ENCODE results near the gene KCNT1. TPM values are rescaled to one million over a fixed set of nuclear protein-coding genes. Genes with fewer than 3 reads are reported as not detected.

The KCNT1 gene
- total and polyA plus RNA-seq, 5 donors: 0.17 to 1.1 (median 0.26) TPM; not detected in 1

GRCh38 chr9:135777623-135778177 is 75.7 kb downstream of the KCNT1 start:
- H3K4me1 ChIP-seq (ENCODE audit: control insufficient read depth, insufficient read depth, low read length): no peaks in the 10 kb centered on the region
- no peak overlapping the region for H3K27ac ChIP-seq (ENCODE audit: low read length)
- DNase-seq: no peak
- intact Hi-C loops (cut with DNase I): no loop called here
- ATAC-seq: no peak
- H3K9me3 ChIP-seq (ENCODE audit: control insufficient read depth, low read length): no peaks in the 10 kb centered on the region
- H3K27me3 ChIP-seq (ENCODE audit: control insufficient read depth, insufficient read depth): no peaks in the 10 kb centered on the region
- H3K4me3 ChIP-seq (ENCODE audit: low read length): no peak overlapping the region

GRCh38 chr9:135778421-135778820 is 76.4 kb downstream of the KCNT1 start:
- no peak for ATAC-seq
- Histone ChIP-seq H3K4me3 (ENCODE audit: low read length) (no peak overlapping the region), H3K4me1 (ENCODE audit: control insufficient read depth, insufficient read depth, low read length) (no peaks in the 10 kb centered on the region), H3K27me3 (ENCODE audit: control insufficient read depth, insufficient read depth) (no peaks in the 10 kb centered on the region), H3K27ac (ENCODE audit: low read length) (no peak overlapping the region), H3K9me3 (ENCODE audit: control insufficient read depth, low read length) (no peaks in the 10 kb centered on the region)
- 95% methylated on average over 19 of the region's 19 CpGs for WGBS
- peak in 1 of 3 donors; percentile 62 for DNase-seq
- intact Hi-C loops (cut with DNase I): no loop called here

- no peak for ATAC-seq
- H3K27ac ChIP-seq (ENCODE audit: low read length): no peak overlapping the region
- intact Hi-C loops (cut with DNase I): no loop called here
- 85% methylated on average over 14 of the region's 14 CpGs for WGBS
- DNase-seq: no peak
- no peaks in the 10 kb centered on the region for H3K4me1 ChIP-seq (ENCODE audit: control insufficient read depth, insufficient read depth, low read length)
- no peak overlapping the region for H3K4me3 ChIP-seq (ENCODE audit: low read length)
- no peaks in the 10 kb centered on the region for H3K9me3 ChIP-seq (ENCODE audit: control insufficient read depth, low read length)
- no peaks in the 10 kb centered on the region for H3K27me3 ChIP-seq (ENCODE audit: control insufficient read depth, insufficient read depth)
Observed at GRCh38 chr9:135779571-135779970, 77.6 kb downstream of the KCNT1 start.

GRCh38 chr9:135780086-135780485 is 78.1 kb downstream of the KCNT1 start:
- H3K27me3 ChIP-seq (ENCODE audit: control insufficient read depth, insufficient read depth): no peaks in the 10 kb centered on the region
- WGBS: 84% methylated on average over 16 of the region's 16 CpGs
- no peaks in the 10 kb centered on the region for H3K4me1 ChIP-seq (ENCODE audit: control insufficient read depth, insufficient read depth, low read length)
- no peak overlapping the region for H3K4me3 ChIP-seq (ENCODE audit: low read length)
- intact Hi-C loops (cut with DNase I): no loop called here
- no peak for DNase-seq
- H3K27ac ChIP-seq (ENCODE audit: low read length): no peak overlapping the region
- no peak for ATAC-seq
- H3K9me3 ChIP-seq (ENCODE audit: control insufficient read depth, low read length): no peaks in the 10 kb centered on the region

- Histone ChIP-seq H3K9me3 (ENCODE audit: control insufficient read depth, low read length) (no peaks in the 10 kb centered on the region), H3K27me3 (ENCODE audit: control insufficient read depth, insufficient read depth) (no peaks in the 10 kb centered on the region), H3K4me1 (ENCODE audit: control insufficient read depth, insufficient read depth, low read length) (no peaks in the 10 kb centered on the region), H3K4me3 (ENCODE audit: low read length) (no peak overlapping the region), H3K27ac (ENCODE audit: low read length) (no peak overlapping the region)
- DNase-seq (no peak), ATAC-seq (no peak)
- 75% methylated on average over 21 of the region's 21 CpGs for WGBS
- intact Hi-C loops (cut with DNase I): no loop called here
Observed at GRCh38 chr9:135780626-135781025, 78.6 kb downstream of the KCNT1 start.

- Histone ChIP-seq H3K9me3 (ENCODE audit: control insufficient read depth, low read length) (no peaks in the 10 kb centered on the region), H3K4me1 (ENCODE audit: control insufficient read depth, insufficient read depth, low read length) (no peaks in the 10 kb centered on the region), H3K27ac (ENCODE audit: low read length) (no peak overlapping the region), H3K27me3 (ENCODE audit: control insufficient read depth, insufficient read depth) (no peaks in the 10 kb centered on the region), H3K4me3 (ENCODE audit: low read length) (no peak overlapping the region)
- ATAC-seq (no peak), DNase-seq (no peak)
- intact Hi-C loops (cut with DNase I): no loop called here
- WGBS: 88% methylated on average over 24 of the region's 24 CpGs
Observed at GRCh38 chr9:135782946-135783345, 81.0 kb downstream of the KCNT1 start.

- no peaks in the 10 kb centered on the region for H3K27me3 ChIP-seq (ENCODE audit: control insufficient read depth, insufficient read depth)
- WGBS: 82% methylated on average over 30 of the region's 30 CpGs
- H3K27ac ChIP-seq (ENCODE audit: low read length): no peak overlapping the region
- no peak for ATAC-seq
- H3K4me3 ChIP-seq (ENCODE audit: low read length): no peak overlapping the region
- H3K9me3 ChIP-seq (ENCODE audit: control insufficient read depth, low read length): no peaks in the 10 kb centered on the region
- H3K4me1 ChIP-seq (ENCODE audit: control insufficient read depth, insufficient read depth, low read length): no peaks in the 10 kb centered on the region
- DNase-seq: no peak
- intact Hi-C loops (cut with DNase I): no loop called here
Observed at GRCh38 chr9:135783540-135784245, 81.7 kb downstream of the KCNT1 start.

GRCh38 chr9:135785013-135785575 is 83.1 kb downstream of the KCNT1 start:
- WGBS: 76% methylated on average over 22 of the region's 22 CpGs
- Histone ChIP-seq H3K27me3 (ENCODE audit: control insufficient read depth, insufficient read depth) (no peaks in the 10 kb centered on the region), H3K9me3 (ENCODE audit: control insufficient read depth, low read length) (no peaks in the 10 kb centered on the region), H3K27ac (ENCODE audit: low read length) (no peak overlapping the region), H3K4me1 (ENCODE audit: control insufficient read depth, insufficient read depth, low read length) (no peaks in the 10 kb centered on the region), H3K4me3 (ENCODE audit: low read length) (no peak overlapping the region)
- DNase-seq (no peak), ATAC-seq (no peak)
- intact Hi-C loops (cut with DNase I): no loop called here

- no peak overlapping the region for H3K4me3 ChIP-seq (ENCODE audit: low read length)
- intact Hi-C loops (cut with DNase I): no loop called here
- H3K4me1 ChIP-seq (ENCODE audit: control insufficient read depth, insufficient read depth, low read length): no peaks in the 10 kb centered on the region
- no peak overlapping the region for H3K27ac ChIP-seq (ENCODE audit: low read length)
- H3K9me3 ChIP-seq (ENCODE audit: control insufficient read depth, low read length): no peaks in the 10 kb centered on the region
- WGBS: 86% methylated on average over 44 of the region's 44 CpGs
- ATAC-seq (no peak), DNase-seq (no peak)
- no peaks in the 10 kb centered on the region for H3K27me3 ChIP-seq (ENCODE audit: control insufficient read depth, insufficient read depth)
Observed at GRCh38 chr9:135786146-135786690, 84.2 kb downstream of the KCNT1 start.

GRCh38 chr9:135787317-135787716 is 85.3 kb downstream of the KCNT1 start:
- ATAC-seq (no peak), DNase-seq (peak in 1 of 3 donors; percentile 49)
- intact Hi-C loops (cut with DNase I): no loop called here
- no peaks in the 10 kb centered on the region for H3K27me3 ChIP-seq (ENCODE audit: control insufficient read depth, insufficient read depth)
- 74% methylated on average over 16 of the region's 16 CpGs for WGBS
- H3K9me3 ChIP-seq (ENCODE audit: control insufficient read depth, low read length): no peaks in the 10 kb centered on the region
- no peaks in the 10 kb centered on the region for H3K4me1 ChIP-seq (ENCODE audit: control insufficient read depth, insufficient read depth, low read length)
- no peak overlapping the region for H3K27ac ChIP-seq (ENCODE audit: low read length)
- no peak overlapping the region for H3K4me3 ChIP-seq (ENCODE audit: low read length)

GRCh38 chr9:135787776-135788575 is 86.0 kb downstream of the KCNT1 start:
- 83% methylated on average over 38 of the region's 38 CpGs for WGBS
- no peaks in the 10 kb centered on the region for H3K27me3 ChIP-seq (ENCODE audit: control insufficient read depth, insufficient read depth)
- no peak overlapping the region for H3K27ac ChIP-seq (ENCODE audit: low read length)
- H3K4me3 ChIP-seq (ENCODE audit: low read length): no peak overlapping the region
- DNase-seq: peak in 1 of 3 donors; percentile 42
- intact Hi-C loops (cut with DNase I): no loop called here
- H3K4me1 ChIP-seq (ENCODE audit: control insufficient read depth, insufficient read depth, low read length): no peaks in the 10 kb centered on the region
- no peaks in the 10 kb centered on the region for H3K9me3 ChIP-seq (ENCODE audit: control insufficient read depth, low read length)
- no peak for ATAC-seq
